ENCODE measurements around the gene TBC1D4.

GRCh38 chr13:75399879-75400217 is 82.1 kb downstream of the TBC1D4 start:
- TF ChIP-seq CTCF (IDR thresholded peaks at IDR 0.05) (no peak), POLR2A (IDR thresholded peaks at IDR 0.05; ENCODE audit: low read depth) (no peak), POLR2AphosphoS5 (IDR thresholded peaks at IDR 0.05) (no peak), EP300 (IDR thresholded peaks at IDR 0.05) (no peak)

Data from esophagus muscularis mucosa (tissue), 4 donors.